Fibroblast of skin of left biceps (primary cell): Measurements from ENCODE around the gene ZSCAN10.
A peak's percentile ranks its signal among the peaks of the same experiment; 100 is the strongest.
"Not testable (repeated sequence)": the region's sequence is repeated elsewhere in the genome, so short reads cannot be mapped to it uniquely, and the experiment has no call there.

ENCODE experiments used
- DNase-seq, 2 experiments: peaks; one replicate each; pipeline ENCODE4 v3.0.0-alpha.2; 2013; ENCODE audit warnings: low read depth in 2 of 2

Gene ZSCAN10

DNA sequence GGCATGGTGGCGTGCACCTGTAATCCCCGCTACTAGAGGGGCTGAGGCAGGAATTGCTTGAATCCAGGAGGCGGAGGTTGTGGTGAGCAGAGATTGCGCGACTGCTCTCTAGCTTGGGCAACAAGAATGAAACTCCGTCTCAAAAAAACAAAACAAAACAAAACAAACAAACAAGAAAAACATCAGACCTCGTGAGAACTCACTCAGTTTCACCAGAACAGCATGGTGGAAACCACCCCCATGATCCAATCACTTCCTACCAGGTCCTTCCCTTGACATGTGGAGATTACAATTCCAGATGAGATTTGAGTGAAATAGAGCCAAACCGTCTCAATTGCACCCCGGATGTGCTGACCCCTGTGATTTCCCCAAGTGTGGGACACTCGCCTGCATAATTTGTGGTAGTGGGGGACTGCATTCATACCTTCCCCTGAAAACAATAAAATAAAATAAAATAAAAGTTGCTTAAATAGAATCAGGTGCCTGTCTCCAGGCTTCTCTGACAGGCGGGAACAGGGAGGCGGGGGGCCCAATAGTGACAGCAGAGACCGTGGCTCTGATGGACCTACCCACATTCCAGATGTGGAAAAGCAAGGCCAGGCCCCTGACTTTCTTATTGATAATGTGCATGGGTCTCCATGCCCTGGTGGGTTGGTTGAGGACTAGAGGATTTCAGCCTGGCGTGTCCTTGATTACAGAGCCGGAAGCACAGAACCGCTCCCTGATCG, 13.1 kb downstream of the ZSCAN10 start:
- no peak for DNase-seq

DNA sequence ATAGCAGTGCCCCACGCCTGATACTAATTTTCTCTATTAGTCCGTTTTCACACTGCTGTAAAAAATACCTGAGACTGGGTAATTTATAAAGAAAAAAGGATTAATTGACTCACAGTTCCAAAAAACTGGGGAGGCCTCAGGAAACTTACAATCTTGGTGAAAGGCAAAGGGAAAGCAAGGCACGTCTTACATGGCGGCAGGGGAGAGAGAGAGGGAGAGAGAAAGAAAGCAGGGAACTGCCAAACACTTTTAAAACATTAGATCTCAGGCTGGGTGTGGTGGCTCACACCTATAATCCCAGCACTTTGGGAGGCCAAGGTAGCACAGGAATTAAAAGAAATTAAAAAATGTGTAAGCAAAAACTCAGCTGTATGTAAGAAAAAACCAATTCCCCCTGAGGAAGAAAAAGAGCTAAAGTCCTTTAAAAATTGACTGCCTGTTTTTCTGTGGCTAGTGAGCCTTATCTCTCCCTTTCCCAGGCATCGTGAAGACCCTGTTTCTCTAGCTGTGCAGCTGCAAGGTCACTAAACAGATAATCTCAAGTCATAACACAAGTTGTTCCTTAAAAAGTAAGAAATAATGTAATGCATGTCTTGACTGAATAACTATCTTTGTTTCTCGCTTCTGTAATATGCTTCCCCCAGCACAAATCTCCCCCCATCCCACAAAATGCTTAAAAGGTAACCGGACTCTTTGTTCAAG, 14.0 kb downstream of the ZSCAN10 start:
- no peak for DNase-seq

DNA sequence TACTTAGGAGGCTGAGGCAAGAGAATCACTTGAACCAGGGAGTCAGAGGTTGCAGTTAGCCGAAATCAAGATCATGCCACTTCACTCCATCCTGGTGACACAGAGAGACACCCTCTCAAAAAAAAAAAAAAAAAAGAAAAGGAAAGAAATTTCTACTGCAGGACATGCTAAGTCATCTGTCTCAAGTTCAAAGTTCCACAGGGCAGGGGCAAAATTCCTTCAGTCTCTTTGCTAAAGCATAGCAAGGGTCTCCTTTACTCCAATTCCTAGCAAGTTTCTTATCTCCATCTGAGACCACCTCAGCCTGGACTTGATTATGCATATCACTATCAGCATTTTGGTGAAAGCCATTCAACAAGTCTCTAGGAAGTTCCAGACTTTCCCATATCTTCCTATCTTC, 14.6 kb downstream of the ZSCAN10 start:
- DNase-seq, result no peak

DNA sequence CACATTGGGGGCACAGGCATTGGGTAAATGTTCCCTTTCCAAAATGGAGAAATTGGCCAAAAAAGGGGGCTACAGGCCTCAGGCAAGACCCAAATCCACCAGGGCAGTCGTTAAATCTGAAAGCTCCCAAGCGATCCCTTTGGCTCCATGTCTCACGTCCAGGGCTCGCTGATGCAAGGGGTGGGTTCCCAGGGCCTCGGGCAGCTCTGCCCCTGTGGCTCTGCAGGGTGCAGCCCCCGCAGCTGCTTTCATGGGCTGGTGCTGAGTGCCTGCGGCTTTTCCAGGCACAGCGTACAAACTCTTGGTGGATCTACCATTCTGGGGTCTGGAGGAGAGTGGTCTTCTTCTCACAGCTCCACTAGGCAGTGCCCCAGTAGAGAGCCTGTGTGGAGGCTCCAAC, 15.7 kb downstream of the ZSCAN10 start:
- not testable (repeated sequence) for DNase-seq

DNA sequence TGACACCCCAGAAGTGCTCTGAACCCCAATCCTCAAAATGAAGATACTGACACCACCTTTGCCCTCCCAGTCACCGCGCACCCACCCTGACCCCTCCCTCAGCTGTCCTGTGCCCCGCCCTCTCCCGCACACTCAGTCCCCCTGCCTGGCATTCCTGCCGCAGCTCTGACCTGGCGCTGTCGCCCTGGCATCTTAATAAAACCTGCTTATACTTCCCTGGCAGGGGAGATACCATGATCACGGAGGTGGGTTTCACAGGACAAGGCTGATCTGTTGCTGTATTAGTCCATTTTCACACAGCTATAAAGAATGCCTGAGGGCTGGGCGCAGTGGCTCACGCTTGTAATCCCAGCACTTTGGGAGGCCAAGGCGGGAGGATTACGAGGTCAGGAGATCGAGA, 17.1 kb downstream of the ZSCAN10 start:
- not testable (repeated sequence) for DNase-seq

DNA sequence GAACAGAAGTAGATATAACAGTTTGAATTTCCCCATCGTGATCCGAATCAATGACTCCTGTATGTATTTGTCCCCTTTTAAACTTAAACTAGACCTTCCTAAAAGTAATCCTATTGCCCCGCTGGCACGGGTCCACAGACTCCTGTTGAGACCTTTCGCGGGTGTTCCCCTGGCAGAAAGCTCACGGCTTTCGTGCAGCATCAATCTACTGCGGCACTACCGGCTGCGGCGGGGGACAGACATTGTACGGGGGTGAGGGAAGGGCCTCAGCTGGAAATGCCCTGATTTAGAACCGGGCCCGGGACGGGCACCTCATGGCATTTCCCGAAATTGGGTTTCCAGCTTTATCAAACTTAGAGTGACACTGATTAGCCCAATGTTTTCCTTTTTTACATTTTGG, 19.1 kb downstream of the ZSCAN10 start:
- no peak for DNase-seq

DNA sequence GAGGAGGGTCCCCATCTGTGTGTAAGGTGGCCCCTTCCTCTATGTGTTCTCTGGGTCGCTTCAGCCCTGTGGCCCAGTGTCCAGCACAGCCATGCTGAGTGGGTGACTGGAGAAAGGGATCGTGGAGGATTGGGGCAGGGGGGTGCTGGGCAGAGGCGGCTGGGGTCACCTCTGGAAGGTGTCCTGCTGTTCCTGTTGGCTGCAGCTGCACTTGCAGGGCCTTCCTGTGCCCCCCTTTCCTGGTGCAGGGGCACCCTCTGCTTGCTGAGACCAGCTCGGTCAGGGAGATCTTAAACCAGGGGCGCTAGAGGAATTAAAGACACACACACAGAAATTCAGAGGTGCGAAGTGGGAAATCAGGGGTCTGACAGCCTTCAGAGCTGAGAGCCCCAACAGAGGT, 22.5 kb downstream of the ZSCAN10 start:
- DNase-seq, result no peak

DNA sequence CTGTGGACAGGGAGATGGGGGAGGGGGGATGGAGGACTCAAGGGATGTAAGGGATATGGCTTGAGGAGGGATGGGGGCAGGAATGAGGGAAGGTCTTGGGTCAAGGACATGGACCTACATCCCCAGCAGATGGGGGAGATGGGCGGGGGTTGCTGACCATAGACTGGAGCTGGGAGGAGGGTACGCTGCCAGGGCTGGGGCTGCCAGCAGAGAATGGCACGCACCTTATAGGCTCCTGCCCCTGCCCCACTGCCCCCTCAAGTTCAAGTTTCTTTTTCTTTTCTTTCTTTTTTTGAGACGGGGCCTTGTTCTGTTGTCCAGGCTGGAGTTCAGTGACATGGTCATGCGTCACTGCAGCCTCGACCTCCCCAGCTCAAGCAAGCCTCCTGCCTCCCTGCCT, 23.1 kb downstream of the ZSCAN10 start:
- not testable (repeated sequence) for DNase-seq

DNA sequence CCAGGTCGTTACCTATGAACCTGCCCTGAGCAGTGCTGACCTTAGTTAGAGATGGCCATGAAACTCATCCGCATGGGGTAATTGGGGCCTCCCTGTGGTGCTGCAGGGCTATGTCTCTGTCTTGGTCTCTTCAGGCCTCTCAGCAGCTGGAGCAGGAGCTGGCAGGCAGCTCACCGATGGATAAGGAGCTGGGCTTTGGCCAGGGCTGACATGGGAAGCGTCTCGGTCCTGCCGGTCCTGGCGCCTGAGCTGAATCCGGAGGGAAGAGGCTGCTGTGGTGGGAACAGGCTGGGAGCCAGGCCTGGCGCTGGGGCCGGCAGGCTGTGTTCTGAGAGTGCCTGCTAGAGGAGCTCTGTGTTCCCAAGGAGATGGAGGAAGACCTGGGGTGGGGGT, 23.6 kb downstream of the ZSCAN10 start:
- DNase-seq, result no peak

DNA sequence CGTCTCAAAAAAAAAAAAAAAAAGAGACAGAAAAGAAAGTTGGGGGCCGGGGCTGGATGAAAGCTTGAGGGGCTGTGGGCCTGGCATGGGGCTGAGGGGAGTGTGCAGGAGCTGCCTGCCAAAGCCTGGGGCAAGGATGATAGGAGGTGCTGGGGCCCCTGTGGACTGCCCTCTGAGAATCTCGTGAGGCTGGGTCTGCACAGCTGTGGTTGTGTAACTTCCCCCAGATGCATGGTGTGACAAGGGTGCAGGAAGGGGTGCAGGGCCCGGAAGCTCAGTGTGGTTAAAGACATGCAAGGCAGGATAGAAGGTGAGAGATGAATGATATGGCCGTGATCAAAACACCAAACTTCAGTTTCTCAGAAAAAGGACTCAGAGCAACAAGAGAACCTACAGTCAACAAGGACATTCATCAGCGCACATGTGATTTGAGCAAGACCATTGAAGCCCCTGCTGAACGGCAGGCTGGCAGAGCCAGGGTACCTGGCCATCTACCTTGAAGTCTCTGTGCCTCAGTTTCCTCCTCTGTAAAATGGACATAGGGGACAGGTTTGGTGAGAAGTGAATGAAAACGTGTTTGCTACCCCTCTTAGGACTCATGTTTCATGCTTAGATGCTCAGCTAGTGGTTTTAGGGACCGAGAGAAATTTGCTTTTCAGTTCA, 24.1 kb downstream of the ZSCAN10 start:
- no peak for DNase-seq

DNA sequence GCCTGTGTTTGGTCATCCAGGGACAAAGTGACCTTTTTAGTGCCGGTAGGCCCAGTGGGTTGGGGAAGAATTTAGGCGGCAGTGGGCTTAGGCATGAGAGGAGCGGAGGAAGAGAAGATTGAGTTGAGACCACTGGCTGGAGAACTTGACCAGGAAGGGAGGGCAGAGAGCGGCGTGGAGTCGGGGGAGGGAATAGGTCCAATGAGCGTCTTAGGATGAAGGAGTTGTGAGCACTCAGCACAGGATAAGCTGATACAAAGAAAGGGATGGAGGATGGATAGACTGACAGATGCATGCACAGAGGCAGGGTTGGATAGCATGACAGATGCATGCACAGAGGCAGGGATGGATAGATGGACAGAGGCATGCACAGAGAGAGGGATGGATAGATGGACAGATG, 25.6 kb downstream of the ZSCAN10 start:
- DNase-seq, result no peak

DNA sequence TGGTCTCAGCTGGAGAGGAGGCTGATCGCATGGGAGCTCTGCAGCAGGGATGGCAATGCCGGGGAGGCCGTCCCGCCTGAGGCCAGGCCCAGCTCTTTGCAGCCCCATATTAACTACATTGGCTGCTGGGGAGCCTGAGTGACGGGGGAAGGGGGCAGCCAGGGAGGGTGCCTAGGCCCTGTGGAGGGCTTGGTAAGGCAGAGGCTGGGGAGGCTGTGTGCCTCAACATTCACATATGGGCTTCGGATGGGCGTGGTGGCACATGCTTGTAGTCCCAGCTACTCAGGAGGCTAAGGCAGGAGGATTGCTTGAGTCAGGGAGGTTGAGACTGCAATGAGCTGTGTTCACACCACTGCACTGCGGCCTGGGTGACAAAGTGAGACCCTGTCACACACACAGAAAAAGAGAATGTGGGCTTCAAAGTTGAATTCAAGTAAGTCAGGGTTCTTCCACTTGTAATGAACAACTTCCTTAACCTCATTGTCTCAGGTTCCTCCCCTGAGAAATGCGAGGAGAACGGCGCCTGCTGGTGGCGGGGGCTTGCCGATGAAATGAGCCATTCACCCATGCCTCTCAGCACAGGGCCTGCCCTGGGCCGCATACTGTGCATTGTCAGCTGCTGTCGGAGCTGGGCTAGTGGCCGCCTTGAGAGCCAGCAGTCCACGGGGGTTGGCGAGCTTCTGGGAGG, 26.4 kb downstream of the ZSCAN10 start:
- DNase-seq, result not testable (repeated sequence)

DNA sequence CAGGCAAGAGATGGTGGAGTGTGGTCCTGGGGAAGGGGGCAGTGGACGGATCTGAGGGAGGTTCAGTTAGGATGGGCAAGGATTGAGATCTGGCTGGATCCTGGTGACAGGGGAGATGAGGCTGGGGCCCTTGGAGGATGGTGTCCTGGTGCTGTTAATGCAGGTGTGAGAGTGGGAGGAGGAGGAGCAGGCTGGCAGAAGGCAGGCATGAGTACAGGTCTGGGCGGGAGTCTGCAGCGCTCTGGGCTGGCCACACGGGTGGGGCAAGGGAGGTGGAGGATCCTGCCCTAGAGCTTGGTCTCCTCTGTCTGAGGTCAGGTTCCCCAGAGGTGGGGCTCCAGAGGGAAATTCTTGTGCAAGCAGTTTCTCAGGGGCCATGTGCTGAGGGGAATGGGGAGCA, 26.9 kb downstream of the ZSCAN10 start:
- not testable (repeated sequence) for DNase-seq

DNA sequence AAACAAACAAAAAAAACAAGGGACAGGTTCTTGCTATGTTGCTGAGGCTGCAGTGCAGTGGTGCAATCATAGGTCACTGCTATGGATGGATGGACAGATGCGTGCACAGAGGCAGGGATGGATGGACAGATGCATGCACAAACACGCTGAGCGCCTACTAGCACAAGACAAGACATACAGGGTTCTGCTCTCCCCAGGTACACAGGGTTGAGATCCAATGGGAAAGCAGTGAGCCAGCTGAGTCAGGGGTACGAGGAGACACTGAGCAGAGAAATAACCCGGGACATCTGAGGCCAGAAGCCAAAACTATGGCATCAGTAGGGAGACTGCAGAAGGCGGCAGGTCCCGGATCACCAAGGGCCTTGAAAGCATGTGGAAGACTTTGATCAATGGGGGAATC, 27.4 kb downstream of the ZSCAN10 start:
- DNase-seq, result no peak

DNA sequence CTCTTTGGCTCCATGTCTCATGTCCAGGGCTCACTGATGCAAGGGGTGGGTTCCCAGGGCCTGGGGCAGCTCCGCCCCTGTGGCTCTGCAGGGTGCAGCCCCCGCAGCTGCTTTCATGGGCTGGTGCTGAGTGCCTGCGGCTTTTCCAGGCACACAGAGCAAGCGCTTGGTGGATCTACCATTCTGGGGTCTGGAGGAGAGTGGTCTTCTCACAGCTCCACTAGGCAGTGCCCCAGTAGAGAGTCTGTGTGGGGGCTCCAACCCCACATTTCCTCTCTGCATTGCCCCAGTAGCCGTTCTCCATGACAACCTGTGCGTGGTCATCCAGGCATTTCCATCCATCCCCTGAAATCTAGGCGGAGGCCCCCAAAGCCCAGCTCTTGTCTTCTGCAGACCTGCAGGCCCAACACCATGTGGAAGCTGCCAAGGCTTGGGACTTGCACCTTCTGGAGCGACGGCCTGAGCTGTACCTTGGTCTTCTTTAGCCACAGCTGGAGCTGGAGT, 28.4 kb downstream of the ZSCAN10 start:
- no peak for DNase-seq

DNA sequence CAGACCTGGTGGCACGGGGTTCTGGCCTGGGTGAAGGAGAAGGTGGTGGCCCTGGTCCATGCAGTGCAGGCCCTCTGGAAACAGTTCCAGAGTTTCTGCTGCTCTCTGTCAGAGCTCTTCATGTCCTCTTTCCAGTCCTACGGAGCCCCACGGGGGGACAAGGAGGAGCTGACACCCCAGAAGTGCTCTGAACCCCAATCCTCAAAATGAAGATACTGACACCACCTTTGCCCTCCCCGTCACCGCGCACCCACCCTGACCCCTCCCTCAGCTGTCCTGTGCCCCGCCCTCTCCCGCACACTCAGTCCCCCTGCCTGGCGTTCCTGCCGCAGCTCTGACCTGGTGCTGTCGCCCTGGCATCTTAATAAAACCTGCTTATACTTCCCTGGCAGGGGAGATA, 29.9 kb downstream of the ZSCAN10 start:
- DNase-seq, result not testable (repeated sequence)

DNA sequence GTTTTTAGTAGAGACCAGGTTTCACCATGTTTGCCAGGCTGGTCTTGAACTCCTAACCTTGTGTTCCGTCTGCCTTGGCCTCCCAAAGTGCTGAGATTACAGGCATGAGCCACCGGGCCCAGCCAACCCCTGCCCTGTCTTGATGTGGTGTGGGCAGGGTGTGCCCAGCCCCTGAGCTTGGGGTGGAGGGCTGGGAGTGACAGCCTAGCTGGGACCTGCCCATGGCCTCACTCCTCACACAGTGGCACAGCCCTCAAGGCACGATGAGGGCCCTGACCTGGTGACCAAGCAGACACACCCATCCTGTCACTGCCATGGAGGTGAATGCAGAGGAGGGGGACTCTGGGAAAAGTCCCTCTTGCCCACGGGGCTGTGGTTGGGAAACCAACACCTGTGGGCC, 30.6 kb downstream of the ZSCAN10 start:
- no peak for DNase-seq

DNA sequence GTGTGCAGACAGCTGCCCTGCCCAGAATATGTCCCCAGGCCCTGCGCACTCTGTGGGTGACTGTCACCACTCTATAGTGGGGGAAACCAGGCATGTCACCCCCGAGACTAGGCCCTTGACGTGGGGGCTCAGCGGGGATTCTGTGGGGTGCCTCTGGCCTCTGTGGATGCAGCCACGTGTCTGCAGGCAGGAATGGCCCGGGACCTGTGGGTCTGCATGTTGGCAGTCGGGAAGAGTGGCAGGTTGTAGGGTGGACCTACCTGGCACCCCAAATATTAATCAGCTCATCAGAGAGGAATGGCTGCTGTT, 32.7 kb downstream of the ZSCAN10 start:
- no peak for DNase-seq

DNA sequence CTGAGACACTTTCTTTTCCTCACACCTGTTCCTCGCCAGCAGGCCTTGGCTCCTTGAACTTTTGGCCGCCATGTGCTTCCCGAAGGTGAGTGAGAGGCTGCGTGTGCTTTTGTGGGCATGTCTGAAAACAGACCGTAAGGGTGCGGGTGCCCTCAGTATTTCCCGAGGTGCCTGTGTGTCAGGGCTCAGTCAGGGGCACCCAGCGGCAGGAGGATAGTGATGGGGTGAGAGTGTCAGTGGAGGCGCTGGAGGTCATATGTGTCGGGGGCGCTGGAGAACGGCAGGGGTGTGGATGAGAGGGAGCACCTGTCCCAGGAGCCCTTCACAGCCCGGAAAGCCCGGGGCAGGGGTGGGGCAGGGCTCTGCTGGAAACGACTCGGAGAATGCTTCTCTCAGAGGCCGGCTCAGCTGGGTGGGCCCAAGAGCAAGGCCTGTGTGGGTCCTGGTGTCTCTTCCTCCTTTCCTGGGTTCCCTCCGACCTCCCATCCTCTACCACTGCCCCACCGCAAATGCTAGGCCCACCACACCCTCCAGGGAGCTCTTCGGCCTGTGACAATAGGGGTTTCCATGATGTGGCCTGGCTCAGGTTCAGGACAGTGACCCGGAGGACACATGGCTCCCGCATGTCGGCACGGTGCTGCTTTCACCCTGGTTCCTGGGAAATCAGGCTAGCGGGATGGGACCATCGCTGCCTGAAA, 33.2 kb downstream of the ZSCAN10 start:
- DNase-seq, result no peak

DNA sequence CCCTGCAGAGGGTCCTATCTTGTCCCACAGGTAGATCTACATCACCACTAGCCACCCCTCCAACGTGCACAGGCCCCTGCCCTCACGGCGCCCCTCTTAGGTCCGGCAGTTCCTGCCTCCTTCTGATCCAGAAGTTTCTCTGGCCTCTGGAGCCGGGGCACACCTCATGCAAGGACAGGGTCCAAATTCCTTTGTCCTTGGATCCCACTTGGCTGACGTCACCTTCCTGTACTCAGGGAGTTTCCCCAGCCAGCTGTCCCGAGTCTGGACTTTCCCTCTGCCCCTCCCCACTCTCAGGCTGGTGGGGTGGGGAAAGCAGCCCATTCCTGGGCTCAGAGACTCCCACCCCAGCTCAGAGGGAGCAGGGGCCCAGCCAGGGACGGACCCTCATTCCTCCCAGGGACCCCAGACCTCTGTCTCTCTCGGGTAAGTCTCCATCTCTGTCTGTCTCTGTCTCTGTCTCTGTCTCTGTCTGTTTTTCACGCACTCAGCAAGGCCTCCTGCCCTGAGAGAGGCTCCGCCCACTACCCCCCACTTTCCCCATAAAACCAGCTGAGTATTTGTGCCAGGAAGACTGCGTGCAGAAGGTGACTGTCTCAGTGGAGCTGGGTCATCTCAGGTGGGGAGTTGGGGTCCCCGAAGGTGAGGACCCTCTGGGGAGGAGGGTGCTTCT, 33.9 kb downstream of the ZSCAN10 start, which contains the start of gene IL32:
IL32 (plus strand) TSS at position 572 of the 673 bp plus-strand sequence. CDS start 172 bp downstream, outside the sequence.
- peak; percentile 8 to 16 for DNase-seq
